Smooth muscle cell (in vitro differentiated cells): ENCODE results near the gene PON1. TPM values are rescaled to one million over a fixed set of nuclear protein-coding genes. Genes with fewer than 3 reads are reported as not detected.

Source experiments
- DNase-seq: peaks from one replicate; lab custom pipeline; 2025; ENCODE audit not compliant: unreplicated experiment; lab: John Stamatoyannopoulos, UW
- H2AFZ ChIP-seq: fragments of 200-600 bp; sonication (generic); 2 replicates; pipeline ENCODE4 v1.6.0; 2016; ENCODE audit warnings: antibody characterized with exemption, low read depth, mild to moderate bottlenecking
- H3F3A ChIP-seq: fragments of 200-600 bp; sonication (generic); 2 replicates; pipeline ENCODE4 v1.6.0; 2017; ENCODE audit warnings: antibody characterized with exemption, low read depth
- H3K27ac ChIP-seq: fragments of 200-600 bp; sonication (generic); 2 replicates; pipeline ENCODE4 v1.5.1; 2016; ENCODE audit warnings: low read depth, mild to moderate bottlenecking
- H3K27me3 ChIP-seq: fragments of 200-600 bp; sonication (generic); 2 replicates; pipeline ENCODE4 v1.6.1; 2016; ENCODE audit warnings: low read depth, mild to moderate bottlenecking
- H3K36me3 ChIP-seq: fragments of 200-600 bp; sonication (generic); 2 replicates; pipeline ENCODE4 v1.5.1; 2016; ENCODE audit warnings: low read depth
- H3K4me1 ChIP-seq: fragments of 200-600 bp; sonication (generic); 2 replicates; pipeline ENCODE4 v1.5.1; 2016; ENCODE audit warnings: low read depth
- H3K4me2 ChIP-seq: fragments of 200-600 bp; sonication (generic); 2 replicates; pipeline ENCODE4 v1.6.0; 2016; ENCODE audit warnings: mild to moderate bottlenecking
- H3K4me3 ChIP-seq: fragments of 200-600 bp; sonication (generic); 2 replicates; pipeline ENCODE4 v1.5.1; 2016; ENCODE audit warnings: mild to moderate bottlenecking
- H3K79me2 ChIP-seq: fragments of 200-600 bp; sonication (generic); 2 replicates; pipeline ENCODE4 v1.6.0; 2016; ENCODE audit warnings: low read depth, mild to moderate bottlenecking
- H3K9ac ChIP-seq: fragments of 200-600 bp; sonication (generic); 2 replicates; pipeline ENCODE4 v1.6.0; 2016; ENCODE audit warnings: low read depth
- H3K9me3 ChIP-seq: fragments of 200-600 bp; sonication (generic); replicated peaks from 2 replicates; pipeline ENCODE4 v1.5.1; 2016; ENCODE audit warnings: low read depth
- H4K20me1 ChIP-seq: fragments of 200-600 bp; sonication (generic); 2 replicates; pipeline ENCODE4 v1.6.0; 2016; ENCODE audit warnings: low read depth
- CTCF ChIP-seq: fragments of 200-600 bp; sonication (generic); IDR thresholded peaks from 2 replicates; pipeline ENCODE4 v1.5.1; 2017; ENCODE audit warnings: borderline replicate concordance, mild to moderate bottlenecking, antibody characterized with exemption; ENCODE audit not compliant: insufficient read depth, poor library complexity, severe bottlenecking
- WGBS: methylation state at CpG from one replicate; pipeline ENCODE4 v1.1.7; 2016; ENCODE audit warnings: low lambda C conversion rate; 5-methylcytosine and 5-hydroxymethylcytosine counted together
- polyA plus RNA-seq: library from polyadenylated mRNA; unstranded; fragments of >200 nt; fragmentation: Nextera tagmentation; extraction: Ambion mirVana; gene quantifications from 2 replicates; pipeline ENCODE4 v1.2.1, GENCODE V29; 2016
- total RNA-seq: library from RNA; depleted of rRNA; stranded (reverse); fragments of >200 nt; gene quantifications from 2 replicates; pipeline ENCODE4 v1.2.3, GENCODE V29; 2014

PON1 gene
- total RNA-seq (0.72 TPM in 1 of 2 replicates, not detected in the other), polyA plus RNA-seq (not detected in 2 replicates)

- 27% methylated on average over 19 of the region's 20 CpGs for WGBS
- H4K20me1 ChIP-seq, result no peaks in the 10 kb centered on the region
- no peak within 1 kb of the TSS for H2AFZ ChIP-seq
- no peaks in the 10 kb centered on the region for H3K79me2 ChIP-seq
- no peaks in the 10 kb centered on the region for H3K9me3 ChIP-seq
- H3K27ac ChIP-seq, result no peak within 1 kb of the TSS
- DNase-seq, result no peak
- no peaks in the 10 kb centered on the region for H3K36me3 ChIP-seq
- no peak within 1 kb of the TSS for H3K9ac ChIP-seq
- peaks cover 6% of the 10 kb centered on the region for H3F3A ChIP-seq
- TF ChIP-seq CTCF, result no peak
- H3K4me2 ChIP-seq, result no peak within 1 kb of the TSS
- peak within 1 kb of the TSS; percentile 21 for H3K4me3 ChIP-seq
- H3K27me3 ChIP-seq, result peaks cover 6% of the 10 kb centered on the region
- H3K4me1 ChIP-seq, result peaks cover 7% of the 10 kb centered on the region
These were observed at the start of gene PON1 for GRCh38 chr7:95324431-95324830. PON1 (minus strand) TSS chr7:95324532; CDS start chr7:95324475, 57 bp downstream.

GRCh38 chr7:95373323-95373722, 49.0 kb upstream of the PON1 start:
- H3K4me1 ChIP-seq, result no peaks in the 10 kb centered on the region
- no peaks in the 10 kb centered on the region for H3K9me3 ChIP-seq
- no peaks in the 10 kb centered on the region for H3F3A ChIP-seq
- no peak for TF ChIP-seq CTCF
- no peak for DNase-seq
- H3K27ac ChIP-seq, result no peak overlapping the region
- H3K9ac ChIP-seq, result no peak overlapping the region
- H3K36me3 ChIP-seq, result no peaks in the 10 kb centered on the region
- no peak overlapping the region for H2AFZ ChIP-seq
- WGBS, result 89% methylated on average over 4 of the region's 4 CpGs
- no peak overlapping the region for H3K4me2 ChIP-seq
- H3K4me3 ChIP-seq, result no peak overlapping the region
- no peaks in the 10 kb centered on the region for H3K27me3 ChIP-seq
- no peaks in the 10 kb centered on the region for H3K79me2 ChIP-seq
- H4K20me1 ChIP-seq, result no peaks in the 10 kb centered on the region

- Histone ChIP-seq H3F3A (no peaks in the 10 kb centered on the region), H2AFZ (no peak overlapping the region), H3K9ac (no peak overlapping the region), H3K9me3 (no peaks in the 10 kb centered on the region), H3K27ac (no peak overlapping the region), H3K27me3 (no peaks in the 10 kb centered on the region), H3K36me3 (no peaks in the 10 kb centered on the region), H3K4me1 (no peaks in the 10 kb centered on the region), H4K20me1 (no peaks in the 10 kb centered on the region), H3K4me3 (no peak overlapping the region), H3K79me2 (no peaks in the 10 kb centered on the region), H3K4me2 (no peak overlapping the region)
- no peak for TF ChIP-seq CTCF
- WGBS, result 89% methylated on average over 3 of the region's 3 CpGs
- no peak for DNase-seq
These were observed 43.9 kb upstream of the PON1 start for GRCh38 chr7:95368235-95368634.

GRCh38 chr7:95367606-95368005, 43.3 kb upstream of the PON1 start:
- Histone ChIP-seq H3K4me3 (no peak overlapping the region), H2AFZ (no peak overlapping the region), H3K9me3 (no peaks in the 10 kb centered on the region), H3F3A (no peaks in the 10 kb centered on the region), H4K20me1 (no peaks in the 10 kb centered on the region), H3K27ac (no peak overlapping the region), H3K4me1 (no peaks in the 10 kb centered on the region), H3K9ac (no peak overlapping the region), H3K79me2 (no peaks in the 10 kb centered on the region), H3K4me2 (no peak overlapping the region), H3K36me3 (no peaks in the 10 kb centered on the region), H3K27me3 (no peaks in the 10 kb centered on the region)
- WGBS, result 94% methylated on average over 1 of the region's 1 CpG
- no peak for TF ChIP-seq CTCF
- DNase-seq, result no peak
